Naive thymus-derived CD8-positive, alpha-beta T cell (primary cell): ENCODE data around the gene TUBB4B. TPM values are rescaled to one million over a fixed set of nuclear protein-coding genes. Genes with fewer than 3 reads are reported as not detected.
A peak's percentile ranks its signal among the peaks of the same experiment; 100 is the strongest.

Experiments
- ATAC-seq, 2 donors: fragments of 150-1000 bp; cut with Tn5 transposase in 1 of 2; sonication (Bioruptor Pico), chemical (Tn5 transposase) in 1 of 2; 1 replicate in 1 of 2; 2 replicates in 1 of 2; pipeline ENCODE4 v1.10.0; 2021; ENCODE audit warnings: mild to moderate bottlenecking in 2 of 2, moderate library complexity in 2 of 2
- POLR2A ChIA-PET: fragments of 350-600 bp; sonication (Branson Sonifier 250); formaldehyde crosslinking; loops from one replicate; lab custom pipeline; 2021; ENCODE audit warnings: antibody characterized with exemption; lab: Charles Lee
- DNase-seq, 10 donors: peaks; one replicate each; pipeline versions ENCODE4 v3.0.0 to v3.0.0-alpha.2; 2020 to 2022
- H3K27ac Mint-ChIP-seq, 10 donors: one replicate each; pipeline ENCODE4 v1.8.0; 2020 to 2022; ENCODE audit warnings: mild to moderate bottlenecking in 10 of 10, mixed read lengths in 10 of 10, moderate library complexity in 4 of 10, inconsistent platforms in 1 of 10
- H3K27me3 Mint-ChIP-seq, 5 donors: one replicate each; pipeline ENCODE4 v1.8.0; 2021 to 2022; ENCODE audit warnings: mixed read lengths in 5 of 5
- H3K36me3 Mint-ChIP-seq, 3 donors: one replicate each; pipeline ENCODE4 v1.8.0; 2020 to 2022; ENCODE audit warnings: mixed read lengths in 3 of 3, mild to moderate bottlenecking in 2 of 3, inconsistent platforms in 1 of 3
- H3K4me1 Mint-ChIP-seq, 4 donors: one replicate each; pipeline ENCODE4 v1.8.0; 2021 to 2022; ENCODE audit warnings: mixed read lengths in 4 of 4
- H3K4me3 Mint-ChIP-seq, 10 donors: one replicate each; pipeline ENCODE4 v1.8.0; 2020 to 2022; ENCODE audit warnings: mild to moderate bottlenecking in 10 of 10, mixed read lengths in 10 of 10, moderate library complexity in 6 of 10, inconsistent platforms in 1 of 10
- H3K9me3 Mint-ChIP-seq, 9 donors: one replicate each; pipeline ENCODE4 v1.8.0; 2020 to 2022; ENCODE audit warnings: mixed read lengths in 9 of 9, mild to moderate bottlenecking in 3 of 9, inconsistent platforms in 1 of 9, moderate library complexity in 1 of 9
- polyA plus RNA-seq, 3 donors: library from polyadenylated mRNA; unstranded; fragments of 300-500 nt; fragmentation: Illumina TruSeq; gene quantifications; one replicate each; pipeline ENCODE4 v1.2.3, GENCODE V29; 2021
- total RNA-seq, 8 experiments: library from RNA in 2 of 8; stranded (reverse) in 2 of 8; gene quantifications; one replicate each; pipeline ENCODE4 v1.2.3 and lab custom pipeline; 2021 to 2026

The TUBB4B gene
- total and polyA plus RNA-seq, 5 experiments from 2014 or later = 10.8 to 60.2 (median 23.4) TPM

DNA sequence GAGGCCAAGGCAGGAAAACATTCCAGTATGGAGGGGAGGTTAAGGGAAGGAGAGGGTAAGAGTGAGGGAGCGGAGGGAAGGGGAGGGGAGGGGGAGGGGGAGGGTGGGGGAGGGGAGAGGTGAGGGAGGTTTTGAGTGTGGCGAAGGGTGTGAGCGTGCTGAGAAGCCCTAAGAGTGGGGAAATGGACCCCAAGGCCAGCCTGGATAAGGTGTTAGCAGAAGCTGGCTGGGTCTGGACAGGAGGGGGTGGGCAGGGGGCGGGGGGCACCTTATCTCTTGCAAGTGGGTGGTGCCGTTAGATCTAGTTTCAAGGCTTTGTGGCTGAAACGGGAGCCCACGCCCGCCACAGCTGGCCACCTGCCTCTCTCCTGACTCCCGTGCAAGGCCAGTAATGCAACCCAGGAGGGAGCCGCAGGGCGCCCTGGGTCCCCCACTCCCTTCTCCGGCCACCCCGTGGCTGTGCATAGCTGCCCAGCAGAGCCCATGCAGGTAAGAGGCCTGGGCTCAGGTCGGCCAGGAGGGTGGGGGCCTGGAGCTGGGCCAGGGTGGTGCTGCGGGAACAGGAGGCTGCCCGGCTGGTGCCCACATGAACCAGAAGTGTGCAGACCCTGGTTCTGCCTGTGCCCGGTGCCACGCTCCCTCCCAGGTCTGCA lies 13.1 kb upstream of the TUBB4B start:
- Mint-ChIP-seq H3K27me3 (peaks cover 2 to 18% (median 4%) of the 10 kb centered on the region in 5 donors), H3K4me1 (peaks cover 4 to 13% (median 9%) of the 10 kb centered on the region in 4 donors), H3K9me3 (no peaks in the 10 kb centered on the region), H3K36me3 (peaks cover 0 to 2% (median 1%) of the 10 kb centered on the region in 3 donors), H3K27ac (peak overlapping the region in 3 of 10 donors; percentile 56 to 90 (median 82)), H3K4me3 (peak overlapping the region in 4 of 10 donors; percentile 20 to 64 (median 38))
- POLR2A ChIA-PET = interaction anchor here (0.9 to 6.4 kb wide), 7 partner anchors 9 to 132 kb away, joined by 3 to 59 read pairs (median 5); partner anchors contain the start of genes ANAPC2 and SSNA1
- DNase-seq (no peak), ATAC-seq (no peak)

DNA sequence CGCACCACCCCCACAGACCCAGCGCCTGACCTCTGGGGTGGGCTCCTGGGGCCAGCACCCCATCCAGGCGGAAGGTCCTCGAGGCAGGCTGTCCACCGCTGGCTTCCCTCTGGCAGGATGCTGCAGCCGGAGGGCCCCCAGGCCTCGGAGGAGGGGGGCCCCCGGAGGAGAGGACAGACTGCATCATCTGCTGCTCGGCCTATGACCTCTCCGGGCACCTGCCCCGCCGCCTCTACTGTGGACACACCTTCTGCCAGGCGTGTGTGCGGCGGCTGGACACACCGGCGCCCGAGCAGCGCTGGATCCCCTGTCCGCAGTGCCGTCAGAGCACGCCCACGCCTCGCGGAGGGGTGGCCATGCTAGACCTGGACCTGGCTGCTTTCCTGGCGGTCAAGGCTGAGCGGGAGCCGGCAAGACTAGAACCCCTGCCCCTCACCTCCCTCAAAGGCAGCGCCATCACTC lies 12.6 kb upstream of the TUBB4B start:
- no peak overlapping the region for H3K27ac Mint-ChIP-seq
- POLR2A ChIA-PET = interaction anchor here (1.0 to 6.4 kb wide), 4 partner anchors 8 to 182 kb away, joined by 3 to 59 read pairs (median 4); partner anchors contain the start of genes ANAPC2 and SSNA1
- H3K9me3 Mint-ChIP-seq = no peaks in the 10 kb centered on the region
- H3K4me1 Mint-ChIP-seq = peaks cover 3 to 12% (median 7%) of the 10 kb centered on the region in 4 donors
- no peak for DNase-seq
- no peak for ATAC-seq
- H3K4me3 Mint-ChIP-seq = no peak overlapping the region
- H3K27me3 Mint-ChIP-seq = peaks cover 2 to 18% (median 4%) of the 10 kb centered on the region in 5 donors
- H3K36me3 Mint-ChIP-seq = peaks cover 0 to 2% (median 1%) of the 10 kb centered on the region in 3 donors

DNA sequence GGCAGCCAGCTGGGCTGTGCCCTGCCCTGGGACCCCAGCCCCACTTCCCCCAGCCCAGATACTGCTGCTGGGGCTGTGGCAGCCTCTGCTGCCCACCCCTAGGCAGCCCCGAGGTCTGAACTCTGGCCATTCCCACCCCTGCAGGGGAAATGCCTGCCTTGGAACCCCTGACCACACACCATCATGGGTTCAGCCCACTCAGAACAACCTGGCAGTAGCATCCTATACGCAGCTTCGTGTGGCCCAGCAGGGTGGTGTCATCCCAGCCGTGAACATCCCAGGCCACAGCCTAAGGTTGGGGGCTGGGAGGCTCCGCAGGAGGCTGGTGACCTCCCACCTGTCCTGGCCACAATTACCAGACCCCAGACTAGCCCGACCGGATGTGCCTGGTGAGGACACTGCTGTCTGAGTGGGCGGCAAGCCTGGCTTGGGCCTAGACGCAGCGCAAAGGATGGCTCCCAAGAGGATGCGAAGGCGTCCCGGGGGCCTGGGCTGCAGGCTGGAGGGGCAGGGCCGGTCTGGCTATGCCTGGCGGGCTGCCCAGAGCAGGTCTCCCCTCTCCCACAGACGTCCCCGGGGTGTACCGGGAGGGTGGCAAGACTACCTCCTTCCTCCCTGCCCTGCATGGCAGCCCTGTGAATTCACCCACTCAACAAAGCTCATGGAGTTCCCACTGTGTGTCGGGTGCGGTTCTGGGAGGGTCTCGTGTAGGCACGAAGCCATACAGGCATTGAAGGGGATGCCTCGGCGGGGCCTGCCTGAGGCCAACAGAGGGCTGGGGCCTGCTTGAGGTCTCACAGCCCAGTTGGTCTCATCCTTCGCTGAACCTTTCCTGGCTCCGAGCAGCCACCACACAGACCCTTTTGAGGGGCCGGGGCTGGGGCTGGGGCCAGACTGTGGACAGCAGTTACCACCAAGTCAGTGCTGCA lies 11.9 kb upstream of the TUBB4B start:
- POLR2A ChIA-PET = interaction anchor here (1.0 to 3.0 kb wide), 4 partner anchors 8 to 183 kb away, joined by 3 to 8 read pairs (median 4); partner anchors contain the start of gene TUBB4B
- Mint-ChIP-seq H3K36me3 (peaks cover 0 to 2% (median 1%) of the 10 kb centered on the region in 3 donors), H3K4me1 (peaks cover 3 to 9% (median 5%) of the 10 kb centered on the region in 4 donors)

DNA sequence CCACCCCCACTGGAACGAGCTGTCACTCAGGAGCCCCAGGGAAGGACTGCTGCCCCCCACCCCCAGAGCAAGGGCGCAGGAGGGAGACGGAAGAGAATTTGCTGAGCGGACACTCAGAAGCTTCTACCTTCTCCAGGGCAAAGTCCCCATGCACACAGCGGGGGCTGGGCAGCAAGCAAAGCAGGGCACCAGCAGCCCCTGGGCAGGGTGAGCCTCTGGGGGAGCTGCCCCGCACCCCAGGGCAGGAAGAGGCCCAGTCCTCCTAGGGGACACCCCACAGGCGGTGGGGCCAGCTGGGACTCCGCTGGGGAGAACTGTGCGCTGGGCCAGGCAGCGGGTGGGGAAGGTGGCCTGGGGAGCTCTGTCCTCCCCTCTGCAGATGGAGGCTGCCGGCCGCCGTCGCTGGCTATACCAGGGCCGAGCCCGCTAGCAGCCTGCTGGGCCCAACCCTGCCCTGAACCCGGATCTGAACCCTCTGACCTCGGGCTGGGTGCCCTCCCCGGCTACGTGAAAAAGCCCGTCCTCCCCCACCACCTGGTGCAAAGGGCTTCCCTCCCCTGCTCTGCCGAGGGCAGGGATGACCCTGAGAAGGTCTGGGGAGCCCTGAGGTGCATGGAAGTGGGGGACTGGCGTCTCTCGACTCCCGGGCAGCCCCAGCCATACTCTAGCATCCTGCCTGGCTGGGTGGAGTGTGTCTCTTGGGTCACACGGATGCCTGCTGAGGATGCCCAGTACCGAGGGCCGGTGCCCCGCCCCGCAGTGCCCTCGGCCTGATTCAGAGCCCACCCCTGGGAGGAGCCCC lies 11.0 kb upstream of the TUBB4B start:
- DNase-seq = no peak
- Mint-ChIP-seq H3K4me3 (no peak overlapping the region), H3K9me3 (no peaks in the 10 kb centered on the region), H3K27me3 (peaks cover 2 to 24% (median 4%) of the 10 kb centered on the region in 5 donors), H3K27ac (no peak overlapping the region), H3K36me3 (peaks cover 0 to 2% (median 1%) of the 10 kb centered on the region in 3 donors), H3K4me1 (peaks cover 4 to 12% (median 6%) of the 10 kb centered on the region in 4 donors)
- no peak for ATAC-seq
- POLR2A ChIA-PET = interaction anchor here (3.0 kb wide), 1 partner anchor 10 kb away, joined by 8 read pairs; the partner anchor contains the start of gene TUBB4B

More for the DNA sequence above, 11.9 kb upstream of the TUBB4B start:
- ATAC-seq = no peak
- H3K9me3 Mint-ChIP-seq = no peaks in the 10 kb centered on the region
- no peak for DNase-seq
- peaks cover 2 to 18% (median 4%) of the 10 kb centered on the region in 5 donors for H3K27me3 Mint-ChIP-seq
- H3K4me3 Mint-ChIP-seq = peak overlapping the region in 1 of 10 donors; percentile 10
- H3K27ac Mint-ChIP-seq = no peak overlapping the region

DNA sequence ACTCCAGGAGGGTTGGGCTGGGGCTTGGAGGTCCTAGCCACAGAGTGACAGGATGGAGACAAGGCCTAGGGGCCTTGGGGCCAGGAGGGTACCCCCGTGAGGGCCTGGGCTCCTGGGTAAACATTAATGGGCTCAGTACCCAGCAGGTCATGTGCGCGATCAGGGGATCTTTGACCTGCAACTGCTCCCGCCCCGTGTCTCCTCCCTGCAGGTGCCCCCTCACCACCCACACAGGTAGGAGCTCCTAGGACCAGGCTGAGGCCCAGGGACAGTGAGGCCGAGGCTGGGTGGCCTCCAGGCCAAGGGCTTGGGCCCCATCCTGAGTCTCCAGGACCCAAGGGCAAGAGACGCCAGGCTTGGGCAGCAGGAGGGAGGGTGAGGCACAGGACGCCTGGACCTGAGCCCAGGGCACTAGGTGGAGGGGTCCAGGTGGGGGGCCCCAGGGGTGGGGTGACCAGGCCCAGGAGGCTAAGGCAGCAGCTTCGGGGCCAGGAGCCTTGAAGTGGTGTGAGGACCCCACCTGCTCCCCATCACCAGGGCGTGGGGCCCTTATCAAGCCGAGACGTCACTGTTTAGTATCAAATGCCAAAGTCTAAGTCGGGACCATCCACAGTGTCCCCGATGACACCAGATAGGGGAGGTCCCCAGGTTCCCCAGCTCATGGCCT lies 10.2 kb upstream of the TUBB4B start, which contains the start of gene SLC34A3:
Gene SLC34A3 (plus strand): TSS at position 197 of the 667 bp plus-strand sequence. CDS start 802 bp downstream, outside the sequence.
- Mint-ChIP-seq H3K27ac (no peak within 1 kb of the TSS), H3K27me3 (peaks cover 2 to 28% (median 4%) of the 10 kb centered on the region in 5 donors), H3K36me3 (peaks cover 0 to 2% (median 1%) of the 10 kb centered on the region in 3 donors), H3K4me1 (peaks cover 5 to 11% (median 7%) of the 10 kb centered on the region in 4 donors), H3K4me3 (no peak within 1 kb of the TSS), H3K9me3 (no peaks in the 10 kb centered on the region)
- DNase-seq (no peak), ATAC-seq (no peak)
- POLR2A ChIA-PET = interaction anchor here (0.5 to 3.0 kb wide), 2 partner anchors 9 to 98 kb away, joined by 3 to 8 read pairs; partner anchors contain the start of gene TUBB4B

DNA sequence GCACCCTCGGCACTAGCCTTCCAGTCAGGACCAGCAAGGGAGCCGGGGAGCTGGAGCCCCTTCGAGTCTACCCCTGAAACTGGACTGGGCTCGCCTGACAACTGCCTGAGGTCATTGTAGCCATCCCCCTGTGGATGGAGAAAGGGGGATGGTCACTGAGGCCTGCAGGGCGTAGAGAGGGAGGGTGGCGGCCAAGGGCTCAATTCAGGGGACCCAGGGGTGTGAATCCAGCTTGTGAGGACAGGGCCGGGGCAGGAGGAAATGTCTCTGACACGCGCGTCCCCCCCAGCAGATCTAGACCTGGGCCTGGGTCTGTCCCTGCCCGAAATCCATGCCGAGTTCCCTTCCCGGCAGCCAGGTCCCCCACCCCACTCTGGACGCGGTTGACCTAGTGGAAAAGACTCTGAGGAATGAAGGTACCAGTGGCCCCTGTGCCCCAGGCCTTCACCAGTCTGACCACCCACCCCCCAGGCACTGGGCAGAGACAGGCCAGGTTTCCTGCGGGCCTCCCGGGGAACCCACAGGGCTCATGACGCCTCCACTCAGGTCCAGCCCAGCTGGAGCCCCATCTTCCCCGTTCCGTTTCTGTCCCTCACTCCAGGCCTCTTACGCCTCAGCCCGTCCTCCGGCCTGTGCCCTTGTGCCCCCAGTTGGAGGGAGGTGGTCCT lies 9.6 kb upstream of the TUBB4B start:
- DNase-seq = no peak
- Mint-ChIP-seq H3K27ac (peak overlapping the region in 1 of 10 donors; percentile 53), H3K36me3 (peaks cover 0 to 2% (median 1%) of the 10 kb centered on the region in 3 donors), H3K4me3 (no peak overlapping the region), H3K27me3 (peaks cover 2 to 28% (median 4%) of the 10 kb centered on the region in 5 donors), H3K9me3 (no peaks in the 10 kb centered on the region), H3K4me1 (peaks cover 7 to 11% (median 8%) of the 10 kb centered on the region in 4 donors)
- POLR2A ChIA-PET = interaction anchor here (0.5 to 3.0 kb wide), 2 partner anchors 9 to 99 kb away, joined by 3 to 8 read pairs; partner anchors contain the start of gene TUBB4B
- ATAC-seq = no peak

- H3K27me3 Mint-ChIP-seq = peaks cover 2 to 28% (median 4%) of the 10 kb centered on the region in 5 donors
- peaks cover 0 to 2% (median 1%) of the 10 kb centered on the region in 3 donors for H3K36me3 Mint-ChIP-seq
- ATAC-seq (no peak), DNase-seq (no peak)
- POLR2A ChIA-PET = interaction anchor here (3.0 kb wide), 1 partner anchor 8 kb away, joined by 8 read pairs; the partner anchor contains the start of gene TUBB4B
- H3K9me3 Mint-ChIP-seq = no peaks in the 10 kb centered on the region
- H3K4me3 Mint-ChIP-seq = no peak overlapping the region
- peaks cover 7 to 13% (median 10%) of the 10 kb centered on the region in 4 donors for H3K4me1 Mint-ChIP-seq
- H3K27ac Mint-ChIP-seq = peak overlapping the region in 1 of 10 donors; percentile 53
These were observed 9.0 kb upstream of the TUBB4B start for GRCh38 chr9:137232101-137232500.

- peaks cover 2 to 24% (median 3%) of the 10 kb centered on the region in 5 donors for H3K27me3 Mint-ChIP-seq
- no peak for ATAC-seq
- H3K4me3 Mint-ChIP-seq = no peak overlapping the region
- H3K4me1 Mint-ChIP-seq = peaks cover 5 to 13% (median 9%) of the 10 kb centered on the region in 4 donors
- peaks cover 0 to 2% (median 1%) of the 10 kb centered on the region in 3 donors for H3K36me3 Mint-ChIP-seq
- H3K27ac Mint-ChIP-seq = no peak overlapping the region
- POLR2A ChIA-PET = no interaction called here
- no peak for DNase-seq
- no peaks in the 10 kb centered on the region for H3K9me3 Mint-ChIP-seq
These were observed 8.6 kb upstream of the TUBB4B start for GRCh38 chr9:137232510-137232909.

GRCh38 chr9:137233143-137233980 lies 7.7 kb upstream of the TUBB4B start:
- peaks cover 5 to 13% (median 7%) of the 10 kb centered on the region in 4 donors for H3K4me1 Mint-ChIP-seq
- H3K27me3 Mint-ChIP-seq = peaks cover 0 to 18% (median 0%) of the 10 kb centered on the region in 5 donors
- H3K27ac Mint-ChIP-seq = no peak overlapping the region
- no peaks in the 10 kb centered on the region for H3K36me3 Mint-ChIP-seq
- DNase-seq (no peak), ATAC-seq (no peak)
- POLR2A ChIA-PET = no interaction called here
- H3K4me3 Mint-ChIP-seq = no peak overlapping the region
- no peaks in the 10 kb centered on the region for H3K9me3 Mint-ChIP-seq
